T-helper 9 cell (primary cell): ENCODE results near the gene PTGES3.

Experiments
- DNase-seq: peaks from one replicate; pipeline ENCODE4 v3.0.0-alpha.2; 2020

Gene PTGES3

GRCh38 chr12:56626701-56627100 is 61.4 kb downstream of the PTGES3 start:
- DNase-seq, result no peak

GRCh38 chr12:56622535-56622934 is 65.5 kb downstream of the PTGES3 start:
- no peak for DNase-seq

GRCh38 chr12:56616925-56617324 is 71.2 kb downstream of the PTGES3 start:
- DNase-seq, result no peak

- no peak for DNase-seq
Observed at GRCh38 chr12:56616244-56616643, 71.8 kb downstream of the PTGES3 start.

- DNase-seq, result no peak
Observed at GRCh38 chr12:56614627-56615026, 73.5 kb downstream of the PTGES3 start.
